HEK293 (cell line): ENCODE measurements around the gene UPK3B.
"Not testable (repeated sequence)": the region's sequence is repeated elsewhere in the genome, so short reads cannot be mapped to it uniquely, and the experiment has no call there.

Experiments used
- CTCF ChIA-PET: fragments of 350-600 bp; formaldehyde crosslinking; extraction: SDS; loops from one replicate; lab custom pipeline; 2021; ENCODE audit warnings: antibody characterized with exemption; lab: Yijun Ruan, JAX
- POLR2A ChIA-PET: fragments of 300-600 bp; formaldehyde crosslinking; extraction: SDS; loops from one replicate; lab custom pipeline; 2020; ENCODE audit warnings: antibody characterized with exemption, inconsistent platforms; lab: Yijun Ruan, JAX
- H3K27ac ChIP-seq: fragments of 200-500 bp; sonication (Bioruptor generic); 2 replicates; pipeline ENCODE4 v1.5.1; 2014; ENCODE audit warnings: low read depth, low read length, control low read depth, inconsistent platforms; ENCODE audit errors: extremely low read depth
- H3K36me3 ChIP-seq, 2 experiments: fragments of 200-500 bp in 1 of 2; sonication (Bioruptor generic) in 1 of 2; 1 replicate in 1 of 2; 2 replicates in 1 of 2; pipeline ENCODE4 v1.5.1; 2014 to 2017; ENCODE audit warnings: inconsistent platforms in 2 of 2, low read length in 2 of 2; ENCODE audit not compliant: control insufficient read depth in 2 of 2, insufficient read depth in 1 of 2
- H3K4me1 ChIP-seq: fragments of 200-500 bp; sonication (Bioruptor generic); 2 replicates; pipeline ENCODE4 v1.5.1; 2014; ENCODE audit warnings: mild to moderate bottlenecking, low read length, inconsistent platforms; ENCODE audit not compliant: control insufficient read depth, insufficient read depth
- H3K4me3 ChIP-seq: 2 replicates; pipeline ENCODE4 v1.5.1; 2011; ENCODE audit warnings: low read depth, mild to moderate bottlenecking, control low read depth, low read length, moderate library complexity
- H3K9me3 ChIP-seq: fragments of 200-500 bp; sonication (Bioruptor generic); 2 replicates; pipeline ENCODE4 v1.5.1; 2014; ENCODE audit warnings: low read depth, low read length, inconsistent platforms; ENCODE audit not compliant: control insufficient read depth, insufficient read depth
- EGR2 ChIP-seq: fragments of 450-650 bp; formaldehyde crosslinking; IDR thresholded peaks from 2 replicates; pipeline ENCODE4 v1.5.1; 2016; ENCODE audit warnings: low read depth, missing biosample characterization, missing genetic modification characterization
- PRDM1 ChIP-seq: fragments of 450-650 bp; formaldehyde crosslinking; IDR thresholded peaks from 2 replicates; pipeline ENCODE4; 2016; ENCODE audit warnings: missing biosample characterization, missing genetic modification characterization
- ZNF146 ChIP-seq: fragments of 450-650 bp; formaldehyde crosslinking; IDR thresholded peaks from 2 replicates; pipeline ENCODE4 v1.5.1; 2016; ENCODE audit warnings: missing biosample characterization, missing genetic modification characterization

Gene UPK3B

GRCh38 chr7:76559685-76560084, 49.3 kb downstream of the UPK3B start:
- not testable (repeated sequence) for H3K4me1 ChIP-seq
- TF ChIP-seq PRDM1 (tag by site-specific recombination) (0 out of 2 replicates have a peak, but pooled peaks have one; percentile 22), EGR2 (0 out of 2 replicates have a peak, but pooled peaks have one; percentile 14)
- TF ChIP-seq, all 188 proteins: peak for 2; not testable (repeated sequence) for 186
- H3K4me3 ChIP-seq, POLR2A ChIA-PET, CTCF ChIA-PET, H3K9me3 ChIP-seq, H3K36me3 ChIP-seq, H3K27ac ChIP-seq: not testable (repeated sequence)

GRCh38 chr7:76560157-76560556, 49.8 kb downstream of the UPK3B start:
- not testable (repeated sequence) for H3K27ac ChIP-seq

GRCh38 chr7:76561342-76561741, 51.0 kb downstream of the UPK3B start:
- H3K9me3 ChIP-seq, H3K27ac ChIP-seq, H3K4me3 ChIP-seq, H3K4me1 ChIP-seq, CTCF ChIA-PET, H3K36me3 ChIP-seq, POLR2A ChIA-PET: not testable (repeated sequence)
- TF ChIP-seq ZNF146 (tag by site-specific recombination): peak; percentile 79

More at GRCh38 chr7:76560157-76560556, 49.8 kb downstream of the UPK3B start:
- H3K36me3 ChIP-seq, H3K9me3 ChIP-seq, H3K4me3 ChIP-seq, CTCF ChIA-PET, H3K4me1 ChIP-seq, POLR2A ChIA-PET: not testable (repeated sequence)

- H3K9me3 ChIP-seq, CTCF ChIA-PET, H3K36me3 ChIP-seq, H3K4me3 ChIP-seq, H3K4me1 ChIP-seq, H3K27ac ChIP-seq, POLR2A ChIA-PET: not testable (repeated sequence)
Measured at GRCh38 chr7:76565001-76565400, 54.6 kb downstream of the UPK3B start.
